Immature natural killer cell (primary cell): ENCODE measurements around the gene SKIC2. TPM values are rescaled to one million over a fixed set of nuclear protein-coding genes. Genes with fewer than 3 reads are reported as not detected.
"Not testable (repeated sequence)": the region's sequence is repeated elsewhere in the genome, so short reads cannot be mapped to it uniquely, and the experiment has no call there.

Experiments used
- DNase-seq, 3 donors: peaks; one replicate each; pipeline ENCODE4 v3.0.0; 2022; ENCODE audit warnings: mixed read lengths in 1 of 3
- H3K27ac Mint-ChIP-seq, 6 donors: one replicate each; pipeline ENCODE4 v1.8.0; 2020; ENCODE audit warnings: mixed read lengths in 6 of 6, mild to moderate bottlenecking in 5 of 6, inconsistent platforms in 4 of 6, moderate library complexity in 3 of 6
- H3K27me3 Mint-ChIP-seq, 3 donors: one replicate each; pipeline ENCODE4 v1.8.0; 2020 to 2021; ENCODE audit warnings: low read depth in 3 of 3, mild to moderate bottlenecking in 3 of 3, mixed read lengths in 3 of 3, moderate library complexity in 3 of 3, inconsistent platforms in 1 of 3
- H3K36me3 Mint-ChIP-seq, 3 donors: one replicate each; pipeline ENCODE4 v1.8.0; 2020; ENCODE audit warnings: mixed read lengths in 3 of 3, inconsistent platforms in 2 of 3, mild to moderate bottlenecking in 2 of 3
- H3K4me1 Mint-ChIP-seq, 2 donors: one replicate each; pipeline ENCODE4 v1.8.0; 2020; ENCODE audit warnings: inconsistent platforms in 2 of 2, mild to moderate bottlenecking in 2 of 2, mixed read lengths in 2 of 2, moderate library complexity in 1 of 2
- H3K4me3 Mint-ChIP-seq, 5 donors: one replicate each; pipeline ENCODE4 v1.8.0; 2020; ENCODE audit warnings: mild to moderate bottlenecking in 5 of 5, mixed read lengths in 5 of 5, inconsistent platforms in 3 of 5, moderate library complexity in 3 of 5
- H3K9me3 Mint-ChIP-seq, 6 donors: one replicate each; pipeline ENCODE4 v1.8.0; 2020; ENCODE audit warnings: mild to moderate bottlenecking in 6 of 6, mixed read lengths in 6 of 6, inconsistent platforms in 4 of 6, moderate library complexity in 3 of 6
- polyA plus RNA-seq, 3 donors: library from polyadenylated mRNA; unstranded; fragments of 300-500 nt; fragmentation: Illumina TruSeq; gene quantifications; one replicate each; pipeline ENCODE4 v1.2.3, GENCODE V29; 2021

The SKIC2 gene
- polyA plus RNA-seq, 3 donors from 2014 or later = 14.1 to 20.6 (median 19.3) TPM

- DNase-seq = no peak
- Mint-ChIP-seq H3K9me3 (no peaks in the 10 kb centered on the region), H3K4me3 (no peak overlapping the region), H3K4me1 (no peaks in the 10 kb centered on the region), H3K27me3 (peaks cover 0 to 2% (median 0%) of the 10 kb centered on the region in 3 donors), H3K27ac (peak overlapping the region in 1 of 6 donors; percentile 14), H3K36me3 (peaks cover 0 to 12% (median 6%) of the 10 kb centered on the region in 3 donors)
These were observed 20.4 kb downstream of the SKIC2 start for GRCh38 chr6:31979238-31979898.

- not testable (repeated sequence) for H3K4me3 Mint-ChIP-seq, H3K9me3 Mint-ChIP-seq, H3K27me3 Mint-ChIP-seq, DNase-seq, H3K4me1 Mint-ChIP-seq
- H3K36me3 Mint-ChIP-seq = peaks cover 0 to 12% (median 6%) of the 10 kb centered on the region in 3 donors
- peak overlapping the region in 1 of 6 donors; percentile 45 for H3K27ac Mint-ChIP-seq
These were observed 21.4 kb downstream of the SKIC2 start for GRCh38 chr6:31980195-31980876.

- not testable (repeated sequence) for H3K27ac Mint-ChIP-seq, H3K9me3 Mint-ChIP-seq, H3K4me3 Mint-ChIP-seq
These were observed 22.0 kb downstream of the SKIC2 start for GRCh38 chr6:31980998-31981397.

GRCh38 chr6:31981744-31982143 lies 22.8 kb downstream of the SKIC2 start, which contains the start of gene C4A:
C4A (plus strand) TSS chr6:31982057; CDS start chr6:31982108, 51 bp downstream.
- not testable (repeated sequence) for H3K4me3 Mint-ChIP-seq, H3K9me3 Mint-ChIP-seq, DNase-seq, H3K27ac Mint-ChIP-seq, H3K27me3 Mint-ChIP-seq, H3K4me1 Mint-ChIP-seq
- peaks cover 0 to 11% (median 6%) of the 10 kb centered on the region in 3 donors for H3K36me3 Mint-ChIP-seq

More at GRCh38 chr6:31980998-31981397, 22.0 kb downstream of the SKIC2 start:
- H3K4me1 Mint-ChIP-seq, DNase-seq, H3K27me3 Mint-ChIP-seq: not testable (repeated sequence)
- H3K36me3 Mint-ChIP-seq = peaks cover 0 to 12% (median 6%) of the 10 kb centered on the region in 3 donors

GRCh38 chr6:31989363-31989762 lies 30.4 kb downstream of the SKIC2 start:
- not testable (repeated sequence) for H3K27me3 Mint-ChIP-seq, H3K4me3 Mint-ChIP-seq, H3K36me3 Mint-ChIP-seq, H3K27ac Mint-ChIP-seq, H3K9me3 Mint-ChIP-seq, DNase-seq, H3K4me1 Mint-ChIP-seq

- not testable (repeated sequence) for H3K27ac Mint-ChIP-seq, DNase-seq, H3K9me3 Mint-ChIP-seq, H3K4me1 Mint-ChIP-seq, H3K4me3 Mint-ChIP-seq, H3K36me3 Mint-ChIP-seq, H3K27me3 Mint-ChIP-seq
These were observed 35.4 kb downstream of the SKIC2 start for GRCh38 chr6:31994421-31994820.

- H3K36me3 Mint-ChIP-seq = not testable (repeated sequence)
These were observed 37.4 kb downstream of the SKIC2 start for GRCh38 chr6:31996385-31996784.

GRCh38 chr6:32002546-32003268 lies 43.7 kb downstream of the SKIC2 start:
- H3K27ac Mint-ChIP-seq, H3K36me3 Mint-ChIP-seq, H3K9me3 Mint-ChIP-seq, H3K4me1 Mint-ChIP-seq, H3K4me3 Mint-ChIP-seq, DNase-seq, H3K27me3 Mint-ChIP-seq: not testable (repeated sequence)

More at GRCh38 chr6:31996385-31996784, 37.4 kb downstream of the SKIC2 start:
- H3K9me3 Mint-ChIP-seq, H3K27ac Mint-ChIP-seq, H3K4me3 Mint-ChIP-seq, H3K27me3 Mint-ChIP-seq, DNase-seq, H3K4me1 Mint-ChIP-seq: not testable (repeated sequence)

GRCh38 chr6:32003301-32003700 lies 44.3 kb downstream of the SKIC2 start:
- H3K27me3 Mint-ChIP-seq, H3K4me3 Mint-ChIP-seq, H3K36me3 Mint-ChIP-seq, H3K4me1 Mint-ChIP-seq, H3K9me3 Mint-ChIP-seq, H3K27ac Mint-ChIP-seq, DNase-seq: not testable (repeated sequence)

- H3K27ac Mint-ChIP-seq = peak overlapping the region in 1 of 6 donors; percentile 96
- H3K36me3 Mint-ChIP-seq, DNase-seq, H3K4me3 Mint-ChIP-seq, H3K27me3 Mint-ChIP-seq, H3K4me1 Mint-ChIP-seq, H3K9me3 Mint-ChIP-seq: not testable (repeated sequence)
These were observed 45.4 kb downstream of the SKIC2 start for GRCh38 chr6:32004393-32004792.

- not testable (repeated sequence) for H3K9me3 Mint-ChIP-seq
- peak overlapping the region; percentile 21 to 96 (median 74) for H3K27ac Mint-ChIP-seq
- DNase-seq = peak in 1 of 3 donors; percentile 12
These were observed 46.0 kb downstream of the SKIC2 start for GRCh38 chr6:32004864-32005537.

GRCh38 chr6:32005538-32005880 lies 46.5 kb downstream of the SKIC2 start:
- not testable (repeated sequence) for H3K4me3 Mint-ChIP-seq, H3K36me3 Mint-ChIP-seq, H3K27me3 Mint-ChIP-seq, DNase-seq, H3K9me3 Mint-ChIP-seq, H3K4me1 Mint-ChIP-seq
- peak overlapping the region in 2 of 6 donors; percentile 65 to 84 for H3K27ac Mint-ChIP-seq

More at GRCh38 chr6:32004864-32005537, 46.0 kb downstream of the SKIC2 start:
- H3K4me1 Mint-ChIP-seq, H3K36me3 Mint-ChIP-seq, H3K27me3 Mint-ChIP-seq: not testable (repeated sequence)
- peak overlapping the region in 3 of 5 donors; percentile 29 to 48 (median 35) for H3K4me3 Mint-ChIP-seq

- not testable (repeated sequence) for DNase-seq, H3K27ac Mint-ChIP-seq, H3K9me3 Mint-ChIP-seq, H3K4me1 Mint-ChIP-seq, H3K4me3 Mint-ChIP-seq, H3K27me3 Mint-ChIP-seq, H3K36me3 Mint-ChIP-seq
These were observed 47.1 kb downstream of the SKIC2 start for GRCh38 chr6:32005991-32006529.

- H3K27me3 Mint-ChIP-seq, H3K27ac Mint-ChIP-seq, H3K9me3 Mint-ChIP-seq, H3K4me1 Mint-ChIP-seq, H3K36me3 Mint-ChIP-seq, H3K4me3 Mint-ChIP-seq, DNase-seq: not testable (repeated sequence)
These were observed 48.1 kb downstream of the SKIC2 start for GRCh38 chr6:32007086-32007485.
